ENCODE results near the gene ARHGAP42. TPM values are rescaled to one million over a fixed set of nuclear protein-coding genes. Genes with fewer than 3 reads are reported as not detected.
"Not testable (repeated sequence)": the region's sequence is repeated elsewhere in the genome, so short reads cannot be mapped to it uniquely, and the experiment has no call there.

Gene ARHGAP42
- 25.6 TPM for polyA plus RNA-seq (ENCODE audit: insufficient read length)

- DNase-seq (ENCODE audit: low read depth) = no peak
Observed at GRCh38 chr11:100687054-100687629, at the start of gene ARHGAP42. Gene ARHGAP42, plus strand, starts transcription at chr11:100687288. Its CDS starts 391 bp downstream, at chr11:100687679.

- DNase-seq (ENCODE audit: low read depth) = no peak
Observed at GRCh38 chr11:100637706-100638105, 49.4 kb upstream of the ARHGAP42 start.

GRCh38 chr11:100638648-100639047 lies 48.4 kb upstream of the ARHGAP42 start:
- no peak for DNase-seq (ENCODE audit: low read depth)

GRCh38 chr11:100639140-100639539 lies 47.9 kb upstream of the ARHGAP42 start:
- no peak for DNase-seq (ENCODE audit: low read depth)

GRCh38 chr11:100640071-100640470 lies 47.0 kb upstream of the ARHGAP42 start:
- DNase-seq (ENCODE audit: low read depth) = no peak

GRCh38 chr11:100640646-100641045 lies 46.4 kb upstream of the ARHGAP42 start:
- no peak for DNase-seq (ENCODE audit: low read depth)

- DNase-seq (ENCODE audit: low read depth) = no peak
Observed at GRCh38 chr11:100641456-100641855, 45.6 kb upstream of the ARHGAP42 start.

GRCh38 chr11:100646545-100646944 lies 40.5 kb upstream of the ARHGAP42 start:
- DNase-seq (ENCODE audit: low read depth) = no peak

GRCh38 chr11:100647861-100648260 lies 39.2 kb upstream of the ARHGAP42 start:
- DNase-seq (ENCODE audit: low read depth) = no peak

GRCh38 chr11:100663583-100663982 lies 23.5 kb upstream of the ARHGAP42 start:
- DNase-seq (ENCODE audit: low read depth) = no peak

- DNase-seq (ENCODE audit: low read depth) = no peak
Observed at GRCh38 chr11:100663996-100664395, 23.1 kb upstream of the ARHGAP42 start.

- DNase-seq (ENCODE audit: low read depth) = not testable (repeated sequence)
Observed at GRCh38 chr11:100666816-100667215, 20.3 kb upstream of the ARHGAP42 start.

GRCh38 chr11:100667449-100667848 lies 19.6 kb upstream of the ARHGAP42 start:
- DNase-seq (ENCODE audit: low read depth) = no peak

GRCh38 chr11:100670140-100670539 lies 16.9 kb upstream of the ARHGAP42 start:
- DNase-seq (ENCODE audit: low read depth) = no peak

- DNase-seq (ENCODE audit: low read depth) = no peak
Observed at GRCh38 chr11:100671471-100671870, 15.6 kb upstream of the ARHGAP42 start.

- no peak for DNase-seq (ENCODE audit: low read depth)
Observed at GRCh38 chr11:100672498-100673033, 14.5 kb upstream of the ARHGAP42 start.

GRCh38 chr11:100673063-100673462 lies 14.0 kb upstream of the ARHGAP42 start:
- no peak for DNase-seq (ENCODE audit: low read depth)

- no peak for DNase-seq (ENCODE audit: low read depth)
Observed at GRCh38 chr11:100674212-100674611, 12.9 kb upstream of the ARHGAP42 start.

GRCh38 chr11:100675115-100675650 lies 11.9 kb upstream of the ARHGAP42 start:
- no peak for DNase-seq (ENCODE audit: low read depth)

- DNase-seq (ENCODE audit: low read depth) = no peak
Observed at GRCh38 chr11:100676901-100677300, 10.2 kb upstream of the ARHGAP42 start.

GRCh38 chr11:100677796-100678195 lies 9.3 kb upstream of the ARHGAP42 start:
- no peak for DNase-seq (ENCODE audit: low read depth)

GRCh38 chr11:100680070-100680469 lies 7.0 kb upstream of the ARHGAP42 start:
- no peak for DNase-seq (ENCODE audit: low read depth)

GRCh38 chr11:100681064-100681502 lies 6.0 kb upstream of the ARHGAP42 start:
- DNase-seq (ENCODE audit: low read depth) = no peak

Measured in forelimb muscle (tissue), 1 donor.